COR-L47 (cell line): Measurements from ENCODE around the gene FARSB.
"Not testable (repeated sequence)": the region's sequence is repeated elsewhere in the genome, so short reads cannot be mapped to it uniquely, and the experiment has no call there.

ENCODE experiments used
- DNase-seq: peaks from one replicate; lab custom pipeline; 2025; lab: John Stamatoyannopoulos, UW

The FARSB gene

DNA sequence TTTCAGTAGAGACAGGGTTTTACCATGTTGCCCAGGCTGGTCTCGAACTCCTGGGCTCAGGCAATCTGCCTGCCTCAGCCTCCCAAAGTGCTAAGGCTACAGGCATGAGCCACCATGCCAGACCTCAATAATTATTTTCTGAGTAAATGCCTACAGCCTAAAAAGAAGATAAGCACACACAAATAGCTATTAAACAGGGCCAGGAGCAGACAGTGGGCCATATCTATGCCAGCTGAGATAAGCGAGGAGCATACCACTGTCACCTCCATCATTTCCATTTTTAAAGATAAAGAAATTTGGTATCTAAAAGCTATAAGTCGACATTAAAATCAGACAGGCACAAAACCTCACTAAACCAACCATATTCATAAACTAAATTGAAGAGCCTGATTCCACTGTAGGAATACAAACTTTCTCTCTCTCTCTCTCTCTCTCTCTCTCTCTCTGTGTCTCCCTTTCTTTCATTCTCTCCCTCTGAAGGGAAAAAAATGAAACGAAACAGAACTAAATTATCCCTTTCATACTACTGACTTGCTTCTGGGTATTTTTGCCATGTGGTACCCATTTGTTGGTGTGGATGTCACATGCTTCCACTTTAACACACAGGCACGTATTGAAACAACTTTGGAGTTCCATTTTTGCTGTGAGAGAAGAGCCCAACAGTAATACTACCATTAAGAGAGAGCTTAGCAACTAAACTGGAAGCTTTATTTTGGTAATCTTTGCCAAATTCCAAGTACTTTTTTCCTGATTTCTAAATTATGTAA, 51.0 kb downstream of the FARSB start:
- no peak for DNase-seq

DNA sequence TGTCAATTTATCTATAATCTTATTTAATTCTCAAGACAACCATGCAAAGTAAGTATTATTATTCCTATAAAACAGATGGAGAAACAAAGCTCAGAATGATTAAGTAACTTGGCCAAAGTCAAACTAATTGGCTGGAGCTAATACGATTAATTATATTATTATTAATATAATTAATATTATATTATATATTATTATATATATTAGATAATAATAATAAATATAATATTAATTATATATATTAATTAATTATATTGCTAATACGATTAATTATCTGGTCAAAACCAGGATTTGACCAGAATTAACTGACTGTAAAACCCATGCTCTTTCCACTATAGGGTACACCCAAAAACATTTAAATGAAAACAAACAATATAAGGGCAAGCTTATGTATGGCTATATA, 52.4 kb downstream of the FARSB start:
- DNase-seq = no peak

DNA sequence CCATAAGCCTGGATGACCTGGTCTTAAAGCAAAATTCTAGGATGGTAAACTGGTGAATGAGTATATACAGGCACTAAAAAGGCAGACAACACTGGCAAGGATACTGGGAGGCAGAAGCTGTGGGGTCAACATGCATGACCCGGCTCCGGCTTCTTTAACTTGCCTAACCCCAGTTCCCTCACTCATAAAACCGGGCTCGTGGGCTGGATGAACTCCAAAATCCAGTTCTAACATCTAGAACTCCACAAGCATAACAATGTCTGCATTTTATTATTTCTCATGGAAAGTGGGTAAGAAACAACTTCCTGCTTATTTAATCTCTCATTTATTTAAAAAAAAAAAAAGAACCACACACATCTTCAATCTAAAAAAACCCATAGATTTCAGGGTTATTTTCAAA, 57.3 kb downstream of the FARSB start:
- DNase-seq = no peak

DNA sequence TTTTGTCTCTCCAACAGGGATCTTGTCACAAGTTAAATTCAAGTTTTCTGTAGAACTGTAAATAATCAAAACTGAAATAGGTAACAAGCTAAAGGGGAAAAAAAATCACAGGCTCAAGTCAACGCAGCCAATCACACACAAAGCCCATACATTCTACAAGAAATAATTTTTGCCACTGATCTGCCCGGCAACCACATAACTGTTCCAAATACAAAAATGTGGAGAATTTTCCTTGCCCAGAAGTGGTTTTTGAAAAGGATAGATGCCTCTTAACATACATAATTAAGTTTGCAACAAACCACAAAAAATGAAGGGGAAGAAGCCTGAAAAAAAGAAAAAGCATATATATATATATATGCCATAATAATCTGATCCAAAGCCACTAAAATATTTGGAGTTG, 60.3 kb downstream of the FARSB start:
- DNase-seq = no peak

DNA sequence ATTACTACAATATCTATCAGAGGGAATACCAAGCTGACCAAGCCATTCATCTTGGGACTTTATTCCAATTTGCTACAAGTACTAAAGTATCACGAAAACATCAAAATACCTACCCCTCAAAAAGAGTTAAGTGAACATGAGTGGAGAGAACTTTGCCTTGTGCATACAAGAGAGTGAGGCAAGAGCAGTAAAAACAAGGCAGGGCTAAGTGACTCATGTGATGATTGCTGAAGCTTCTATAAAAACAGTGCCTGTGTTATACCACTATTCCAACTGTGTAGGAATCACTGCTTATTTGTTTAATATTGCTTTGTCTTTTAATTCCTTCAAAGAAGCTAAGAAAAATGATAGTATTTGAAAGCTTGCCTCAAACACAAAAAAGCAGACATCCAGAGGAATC, 61.2 kb downstream of the FARSB start:
- no peak for DNase-seq

DNA sequence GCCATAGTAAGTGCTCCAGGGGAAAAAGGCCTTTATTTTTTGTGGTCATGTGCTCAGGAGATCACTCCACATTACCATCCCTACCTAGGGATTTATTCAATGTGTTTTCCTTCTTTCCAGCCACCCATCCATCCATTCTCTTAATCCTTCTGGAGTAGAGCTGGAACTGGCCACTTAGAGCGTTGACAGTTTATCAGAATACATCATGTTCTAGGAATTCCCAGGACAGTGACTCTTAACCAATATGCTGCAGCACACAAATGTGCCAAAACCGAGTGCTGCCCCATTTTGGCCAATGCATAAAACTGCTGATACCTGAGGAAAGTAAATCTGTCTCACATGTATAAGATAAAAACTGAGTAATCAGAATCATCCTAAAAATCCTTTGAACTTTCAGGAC, 63.7 kb downstream of the FARSB start:
- no peak for DNase-seq

DNA sequence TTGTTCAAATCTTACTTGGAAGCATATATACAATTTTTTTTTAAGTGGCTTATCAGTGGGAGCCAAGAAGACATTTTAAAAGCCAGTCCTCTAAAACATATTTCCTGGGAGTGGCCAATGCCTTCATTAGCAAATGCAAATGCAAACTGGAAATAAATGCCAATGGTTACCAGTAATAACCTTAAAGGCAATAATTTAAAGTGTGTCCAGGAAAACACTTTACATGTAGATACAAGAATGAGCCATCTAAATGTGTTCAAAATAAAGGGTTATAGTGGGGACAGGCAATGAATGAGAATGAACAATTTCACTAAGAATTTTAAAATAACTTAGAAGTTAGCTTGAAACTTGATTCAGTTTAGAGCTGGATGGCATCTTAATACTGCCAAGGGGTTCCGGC, 64.2 kb downstream of the FARSB start:
- DNase-seq = no peak

DNA sequence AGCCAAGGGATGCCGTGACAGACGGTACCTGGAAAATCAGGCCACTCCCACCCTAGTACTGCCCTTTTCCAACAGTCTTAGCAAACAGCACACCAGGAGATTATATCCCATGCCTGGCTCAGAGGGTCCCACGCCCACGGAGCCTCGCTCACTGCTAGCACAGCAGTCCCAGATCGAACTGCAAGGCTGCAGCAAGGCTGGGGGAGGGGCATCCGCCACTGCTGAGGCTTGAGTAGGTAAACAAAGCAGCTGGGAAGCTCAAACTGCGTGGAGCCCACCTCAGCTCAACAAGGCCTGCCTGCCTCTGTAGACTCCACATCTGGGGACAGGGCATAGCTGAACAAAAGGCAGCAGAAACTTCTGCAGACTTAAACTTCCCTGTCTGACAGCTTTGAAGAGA, 71.3 kb downstream of the FARSB start:
- DNase-seq = not testable (repeated sequence)

DNA sequence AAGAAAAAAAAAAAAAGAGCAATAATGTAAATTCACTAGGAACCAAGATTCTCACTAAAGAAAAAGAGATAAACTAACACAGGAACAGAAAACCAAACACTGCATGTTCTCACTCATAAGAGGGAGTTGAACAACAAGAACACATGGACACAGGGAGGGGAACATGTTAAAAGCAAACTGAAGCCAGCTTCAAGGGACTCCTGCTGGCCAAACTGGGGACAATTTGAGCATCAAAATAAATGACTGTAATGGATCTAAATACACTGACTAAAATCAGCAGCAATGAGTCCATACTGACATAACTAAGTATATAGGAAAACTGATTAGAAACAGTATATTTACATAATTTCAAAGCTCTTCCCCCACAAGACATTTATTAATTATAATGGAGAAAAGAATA, 73.0 kb downstream of the FARSB start:
- DNase-seq = no peak

DNA sequence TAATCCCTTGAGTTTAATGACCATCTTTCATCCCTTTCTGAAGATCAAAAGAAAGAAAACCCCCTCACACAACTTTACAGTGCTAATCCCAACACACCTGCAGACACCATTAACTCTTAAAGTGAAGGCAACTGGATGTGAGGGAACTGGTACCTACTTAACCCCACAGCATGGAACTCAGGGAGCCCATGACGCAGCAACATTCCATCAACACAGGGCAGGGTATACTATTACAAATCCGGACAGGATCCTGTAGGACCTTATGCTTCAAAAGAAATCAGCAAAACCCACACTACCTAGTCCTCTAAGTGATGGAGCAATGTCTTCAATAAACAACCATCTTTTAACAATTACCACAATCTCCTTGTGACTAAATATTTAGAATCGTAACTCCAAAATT, 78.6 kb downstream of the FARSB start:
- DNase-seq = no peak

DNA sequence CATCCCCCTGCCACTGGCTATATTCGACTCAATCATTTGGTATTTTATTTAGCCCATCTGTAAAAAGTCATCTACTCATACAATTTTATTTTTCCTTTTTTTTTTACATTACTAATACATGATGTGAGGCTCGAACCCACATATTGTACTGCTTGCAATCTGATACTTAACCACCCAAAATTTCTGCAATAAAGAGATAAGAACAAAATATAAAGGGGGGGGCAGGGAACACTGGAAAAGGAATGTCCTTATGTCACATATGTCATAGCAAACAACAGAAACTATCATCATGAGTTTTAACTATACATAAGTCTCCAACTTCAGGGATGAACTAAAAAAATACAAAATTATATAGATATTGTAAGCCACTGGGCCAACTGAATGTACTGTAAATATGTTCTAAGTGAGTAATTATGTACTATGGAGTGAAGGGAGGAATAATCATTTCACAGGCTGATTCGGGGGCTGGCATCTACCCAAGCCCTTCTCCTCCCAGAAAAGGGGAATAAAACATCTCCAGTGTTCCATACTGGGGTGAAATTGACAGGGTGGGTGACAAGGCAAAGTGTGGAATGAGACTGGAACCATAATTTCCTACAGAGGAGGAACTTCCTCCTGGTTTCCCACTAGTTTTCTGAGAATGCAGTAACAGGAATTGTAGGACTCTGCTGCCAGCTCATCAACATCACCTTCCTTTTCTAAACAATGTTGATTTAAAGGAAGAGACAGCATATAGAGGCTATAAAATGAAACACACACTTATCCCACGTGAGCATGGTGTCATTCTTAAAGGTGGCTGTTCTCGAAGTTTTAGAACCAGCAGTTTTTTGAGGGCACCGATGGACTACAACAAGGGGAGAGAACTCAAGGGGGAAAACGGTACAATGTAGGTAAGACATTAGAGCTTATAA, 79.5 kb downstream of the FARSB start:
- no peak for DNase-seq

DNA sequence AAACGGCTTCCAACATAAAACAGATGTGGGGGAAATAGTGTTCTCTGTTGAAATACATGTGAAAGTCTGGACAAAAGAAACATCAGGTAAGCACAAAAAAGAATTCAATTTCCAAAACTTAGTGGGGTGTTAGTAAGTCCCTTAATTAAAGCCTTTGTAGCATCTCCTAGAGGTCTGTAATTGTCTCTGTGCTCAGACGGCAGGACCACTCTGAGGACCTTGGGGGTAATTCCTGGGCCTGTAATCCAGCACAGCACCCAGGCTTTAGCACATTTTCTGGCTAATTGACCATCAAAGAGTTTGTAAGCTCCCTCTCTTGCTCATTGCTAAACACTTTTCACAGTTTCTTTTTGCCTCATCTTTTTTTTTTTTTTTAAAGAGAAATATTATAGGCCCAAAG, 80.3 kb downstream of the FARSB start:
- no peak for DNase-seq

DNA sequence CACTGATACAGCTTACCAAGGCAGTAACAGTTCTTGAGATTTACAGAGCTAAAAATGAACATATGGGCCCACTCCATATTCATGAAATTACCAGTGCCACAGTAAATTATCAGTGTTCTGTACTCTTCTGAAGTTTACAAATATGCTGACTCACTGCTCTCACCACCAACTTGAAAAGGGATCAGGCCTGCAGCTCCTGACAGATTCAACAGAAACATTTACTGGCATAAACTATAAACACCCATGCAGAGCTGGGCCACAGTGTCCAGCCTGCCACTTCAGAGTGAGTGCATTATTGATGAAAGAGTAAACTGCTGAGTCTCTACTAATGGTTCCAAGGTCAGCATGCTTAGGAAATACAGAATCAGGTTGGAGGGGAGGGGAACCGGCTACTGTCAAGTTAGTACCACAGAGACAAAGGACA, 83.1 kb downstream of the FARSB start:
- DNase-seq = no peak

DNA sequence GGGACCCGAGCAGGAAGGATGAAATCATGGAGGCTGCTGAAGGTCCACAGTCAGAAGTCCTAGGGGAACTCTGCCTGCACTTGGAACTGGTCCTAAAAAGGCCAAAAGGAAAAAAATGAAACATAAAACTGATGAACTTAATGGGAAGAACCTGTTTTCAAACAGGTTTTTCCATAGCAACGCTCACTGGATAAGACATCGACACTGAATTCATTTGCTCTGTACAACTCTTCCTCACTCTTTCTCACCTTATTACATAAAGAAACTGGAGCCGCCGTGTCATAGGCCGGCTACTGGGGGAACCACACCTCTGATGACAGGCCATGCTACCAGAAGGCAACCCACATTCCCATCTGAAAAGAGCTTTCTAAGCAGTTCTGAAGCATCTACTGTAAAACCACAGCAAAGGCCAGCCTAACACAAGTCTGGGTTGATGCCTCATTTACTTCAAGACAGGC, 83.6 kb downstream of the FARSB start:
- DNase-seq = no peak

DNA sequence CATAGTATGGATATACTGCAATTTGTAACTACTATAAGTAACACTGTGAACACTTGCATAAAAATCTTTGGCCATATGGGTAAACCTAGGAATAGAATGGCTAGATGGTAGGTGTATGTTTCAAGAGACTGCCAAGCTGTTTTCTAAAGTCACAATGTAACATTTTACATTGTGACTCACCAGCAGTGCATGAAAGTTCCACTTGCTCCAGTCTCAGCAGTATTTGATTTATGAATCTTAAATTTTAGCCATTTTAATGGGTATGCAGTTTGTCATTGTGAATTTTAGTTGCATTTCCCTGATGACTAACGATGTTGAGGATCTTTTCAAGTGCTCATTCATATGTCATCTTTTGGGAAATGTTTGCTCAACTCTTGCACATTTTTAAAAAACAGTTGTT, 86.1 kb downstream of the FARSB start:
- DNase-seq = no peak

DNA sequence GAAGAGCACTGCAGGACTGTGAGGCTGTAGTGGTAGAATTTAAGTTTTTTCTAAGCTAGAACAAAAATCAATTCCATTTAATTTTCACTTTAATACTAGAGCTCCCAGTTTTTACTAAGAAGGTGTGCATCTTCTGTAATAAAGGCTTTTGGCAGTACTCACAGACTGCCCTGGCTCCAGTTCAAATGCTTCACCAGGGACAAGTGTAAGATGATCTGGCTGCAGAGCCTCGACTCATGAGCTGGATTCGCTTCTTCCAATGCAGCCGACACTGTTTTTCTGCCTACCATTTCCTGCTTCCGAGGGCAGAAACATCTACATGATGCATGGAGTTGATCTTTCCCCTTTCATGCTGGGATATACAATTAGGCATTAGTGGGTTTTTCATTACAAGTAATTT, 87.0 kb downstream of the FARSB start:
- DNase-seq = no peak

DNA sequence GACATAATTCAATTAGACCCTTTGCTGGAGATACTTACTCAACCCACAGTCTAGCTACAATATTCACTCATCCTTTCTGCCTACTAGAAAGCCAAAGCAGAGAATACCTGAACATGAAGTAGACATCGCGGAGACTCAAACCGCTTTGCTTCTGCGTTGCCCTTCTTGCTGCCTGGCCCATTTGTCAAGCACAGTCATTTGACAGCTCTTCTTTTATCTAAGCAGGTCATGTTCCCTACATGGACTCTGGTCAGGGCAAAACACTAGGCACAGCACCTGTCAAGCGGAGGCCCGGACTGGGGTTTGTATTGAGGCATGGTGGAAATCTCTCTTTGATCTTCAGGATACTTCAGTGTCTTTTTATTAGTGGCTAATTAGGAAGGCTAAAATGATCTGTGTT, 89.7 kb downstream of the FARSB start:
- DNase-seq = no peak

DNA sequence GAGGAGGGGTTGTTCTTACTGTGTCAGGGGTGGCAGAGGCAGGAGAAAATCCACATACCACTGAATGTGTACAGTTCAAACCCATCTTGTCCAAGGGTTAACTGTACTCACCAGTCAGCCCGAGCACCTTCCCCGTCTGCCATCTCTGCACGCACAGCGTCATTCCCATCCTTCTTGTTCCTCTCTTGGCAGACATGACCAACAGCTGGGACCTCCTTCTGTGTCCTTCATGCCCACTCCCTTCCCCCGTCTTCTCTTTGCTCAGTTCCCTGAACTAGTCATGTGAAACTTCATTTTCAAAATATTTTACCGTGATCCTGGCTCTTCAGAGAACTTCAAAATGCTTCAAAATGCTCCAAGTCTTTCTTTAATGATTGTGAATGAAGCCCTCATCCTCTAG, 92.0 kb downstream of the FARSB start:
- DNase-seq = no peak

DNA sequence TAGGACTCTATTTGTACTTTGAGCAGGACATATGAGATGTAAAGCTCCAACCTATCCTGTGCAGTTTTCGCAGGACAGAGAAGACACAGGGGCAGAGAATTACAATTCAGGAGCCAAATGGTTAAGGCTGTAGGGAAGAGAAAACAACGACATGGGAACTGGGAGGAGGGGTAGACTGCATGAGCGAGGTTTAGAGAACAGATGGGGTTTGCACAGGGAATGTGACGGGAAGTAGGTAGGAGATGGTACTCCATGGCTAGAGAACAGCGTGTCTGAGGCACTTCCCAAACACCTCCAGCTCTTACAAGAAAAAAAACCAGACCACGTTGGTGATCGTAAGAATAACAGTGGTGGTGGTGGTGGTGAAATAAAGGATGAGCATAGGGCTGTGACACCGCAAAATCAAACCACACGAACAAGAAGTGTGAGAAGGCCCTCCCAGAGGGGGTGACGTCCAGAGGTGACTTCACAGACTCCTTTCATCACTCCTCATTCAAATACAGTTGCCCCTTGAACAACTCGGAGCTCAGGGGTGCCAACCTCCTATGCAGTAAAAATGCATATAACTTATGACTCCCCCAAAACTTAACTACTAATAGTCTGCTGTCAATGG, 92.7 kb downstream of the FARSB start:
- no peak for DNase-seq

DNA sequence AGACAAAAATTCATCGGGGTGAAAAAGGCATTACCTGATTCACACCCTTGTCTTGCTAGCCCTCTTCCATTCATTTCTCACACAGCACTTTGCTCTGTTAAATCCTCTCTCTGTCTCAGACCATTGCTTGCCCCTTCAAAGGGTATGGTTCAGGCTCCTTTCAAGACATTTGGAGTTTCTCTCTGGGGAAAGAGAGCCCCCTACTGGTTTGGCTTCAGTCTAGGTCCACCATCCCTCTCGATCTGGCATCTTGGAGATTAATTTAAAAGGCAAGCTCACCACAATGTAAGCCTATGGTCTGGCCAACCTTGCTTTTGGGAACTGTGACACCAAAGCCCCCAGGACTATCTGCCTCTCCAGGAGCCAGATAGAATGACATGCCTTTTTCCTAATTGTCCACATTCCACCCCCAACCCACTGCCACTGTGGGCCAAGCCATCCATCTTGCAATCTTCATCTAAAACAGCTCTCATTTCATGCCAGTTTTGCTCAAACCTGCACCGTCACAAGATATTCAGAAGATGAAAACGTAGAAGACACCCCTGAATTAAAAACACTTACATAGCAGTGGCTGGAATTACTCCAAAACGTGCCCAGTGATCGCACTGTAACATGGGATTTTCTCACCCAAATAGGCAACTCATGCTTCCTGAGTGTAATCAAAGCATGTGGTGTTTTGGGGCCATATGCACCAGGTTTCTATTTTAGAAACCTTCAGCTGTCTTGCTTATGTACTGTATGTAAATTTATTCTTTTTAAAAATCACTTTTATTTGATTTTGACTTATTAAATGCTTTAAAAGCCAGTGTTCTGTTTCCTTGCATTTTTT, 93.9 kb downstream of the FARSB start:
- DNase-seq = peak; percentile 24

DNA sequence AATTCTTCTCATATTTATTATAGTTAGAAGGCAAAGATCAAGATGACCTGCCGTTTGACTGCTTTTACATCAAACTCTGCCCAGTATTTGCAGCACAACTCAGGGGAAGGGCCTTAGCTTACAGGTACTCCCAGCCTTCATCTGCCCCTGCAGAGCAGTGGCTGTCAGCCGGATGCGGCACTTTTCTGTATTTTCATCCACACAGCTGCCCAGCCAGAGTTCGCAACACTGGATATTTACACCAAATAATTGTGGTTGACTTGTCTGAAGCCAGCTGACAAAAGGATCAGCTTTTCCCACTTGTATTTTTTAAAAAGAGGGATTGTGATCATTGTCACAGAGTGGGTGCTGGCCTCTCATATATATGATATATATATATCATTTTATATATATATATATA, 94.7 kb downstream of the FARSB start:
- DNase-seq = no peak

DNA sequence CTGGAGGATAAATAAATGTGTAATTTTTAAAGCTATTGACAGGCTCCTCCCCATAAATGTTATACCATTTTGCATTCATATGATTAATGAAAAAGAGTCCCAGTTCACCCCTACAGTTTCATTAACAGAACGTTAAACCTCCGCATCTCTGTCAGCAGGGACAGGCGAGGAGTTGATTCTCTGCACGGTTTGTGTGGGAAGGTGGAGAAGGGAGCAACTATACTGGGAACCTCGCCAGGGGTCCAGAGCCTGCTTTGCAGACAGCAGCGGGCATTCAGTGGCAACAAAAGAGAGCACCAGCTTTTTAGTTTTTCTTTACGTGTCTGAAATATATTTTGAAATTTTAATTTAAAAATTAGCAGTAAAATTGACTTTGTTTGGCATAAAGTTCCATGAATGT, 101.4 kb downstream of the FARSB start:
- no peak for DNase-seq
